ENCODE results near the gene TUBB8. TPM values are rescaled to one million over a fixed set of nuclear protein-coding genes. Genes with fewer than 3 reads are reported as not detected.

Gene TUBB8
- total RNA-seq = not detected
- total RNA-seq = 0 to 0.23 reads per million in 2 donors

GRCh38 chr10:48996-49395 lies at the start of gene TUBB8:
Gene TUBB8 (minus strand): TSS chr10:49296. CDS start chr10:49238, 58 bp downstream.
- Mint-ChIP-seq H3K36me3 (ENCODE audit: low read depth) (peaks cover 2% of the 10 kb centered on the region), H3K4me1 (peaks cover 2% of the 10 kb centered on the region), H3K4me3 (no peak within 1 kb of the TSS), H3K27me3 (peaks cover 26% of the 10 kb centered on the region), H3K27ac (no peak within 1 kb of the TSS)
- DNase-seq (no peak), ATAC-seq (no peak)
- H3K9me3 ChIP-seq (ENCODE audit: control insufficient read depth, low read length, poor library complexity, severe bottlenecking) = no peaks in the 10 kb centered on the region

GRCh38 chr10:96466-96865 lies 47.4 kb upstream of the TUBB8 start:
- ATAC-seq (no peak), DNase-seq (no peak)
- H3K27ac Mint-ChIP-seq = no peak overlapping the region
- no peak overlapping the region for H3K4me3 Mint-ChIP-seq
- H3K27me3 Mint-ChIP-seq = no peaks in the 10 kb centered on the region
- no peaks in the 10 kb centered on the region for H3K9me3 ChIP-seq (ENCODE audit: control insufficient read depth, low read length, poor library complexity, severe bottlenecking)
- no peaks in the 10 kb centered on the region for H3K36me3 Mint-ChIP-seq (ENCODE audit: low read depth)
- H3K4me1 Mint-ChIP-seq = no peaks in the 10 kb centered on the region

- Mint-ChIP-seq H3K36me3 (ENCODE audit: low read depth) (no peaks in the 10 kb centered on the region), H3K27ac (no peak overlapping the region), H3K4me3 (no peak overlapping the region), H3K4me1 (no peaks in the 10 kb centered on the region), H3K27me3 (no peaks in the 10 kb centered on the region)
- DNase-seq (no peak), ATAC-seq (no peak)
- no peaks in the 10 kb centered on the region for H3K9me3 ChIP-seq (ENCODE audit: control insufficient read depth, low read length, poor library complexity, severe bottlenecking)
Measured at GRCh38 chr10:95356-96115, 46.4 kb upstream of the TUBB8 start.

- no peak for DNase-seq
- H3K36me3 Mint-ChIP-seq (ENCODE audit: low read depth) = no peaks in the 10 kb centered on the region
- H3K4me1 Mint-ChIP-seq = no peaks in the 10 kb centered on the region
- no peak overlapping the region for H3K4me3 Mint-ChIP-seq
- no peaks in the 10 kb centered on the region for H3K9me3 ChIP-seq (ENCODE audit: control insufficient read depth, low read length, poor library complexity, severe bottlenecking)
- H3K27ac Mint-ChIP-seq = no peak overlapping the region
- H3K27me3 Mint-ChIP-seq = no peaks in the 10 kb centered on the region
- ATAC-seq = no peak
Measured at GRCh38 chr10:94613-95012, 45.5 kb upstream of the TUBB8 start.

- ATAC-seq (no peak), DNase-seq (no peak)
- no peaks in the 10 kb centered on the region for H3K9me3 ChIP-seq (ENCODE audit: control insufficient read depth, low read length, poor library complexity, severe bottlenecking)
- Mint-ChIP-seq H3K4me1 (peaks cover 2% of the 10 kb centered on the region), H3K27ac (no peak overlapping the region), H3K27me3 (no peaks in the 10 kb centered on the region), H3K36me3 (ENCODE audit: low read depth) (no peaks in the 10 kb centered on the region), H3K4me3 (no peak overlapping the region)
Measured at GRCh38 chr10:92846-93245, 43.8 kb upstream of the TUBB8 start.

GRCh38 chr10:92153-92552 lies 43.1 kb upstream of the TUBB8 start:
- Mint-ChIP-seq H3K27me3 (no peaks in the 10 kb centered on the region), H3K27ac (no peak overlapping the region), H3K4me1 (peaks cover 6% of the 10 kb centered on the region), H3K4me3 (no peak overlapping the region), H3K36me3 (ENCODE audit: low read depth) (no peaks in the 10 kb centered on the region)
- no peak for DNase-seq
- ATAC-seq = no peak
- H3K9me3 ChIP-seq (ENCODE audit: control insufficient read depth, low read length, poor library complexity, severe bottlenecking) = no peaks in the 10 kb centered on the region

GRCh38 chr10:91313-91712 lies 42.2 kb upstream of the TUBB8 start:
- no peaks in the 10 kb centered on the region for H3K9me3 ChIP-seq (ENCODE audit: control insufficient read depth, low read length, poor library complexity, severe bottlenecking)
- H3K36me3 Mint-ChIP-seq (ENCODE audit: low read depth) = no peaks in the 10 kb centered on the region
- no peaks in the 10 kb centered on the region for H3K27me3 Mint-ChIP-seq
- H3K4me1 Mint-ChIP-seq = peaks cover 7% of the 10 kb centered on the region
- H3K27ac Mint-ChIP-seq = no peak overlapping the region
- H3K4me3 Mint-ChIP-seq = no peak overlapping the region
- ATAC-seq = no peak
- no peak for DNase-seq

- Mint-ChIP-seq H3K27ac (no peak overlapping the region), H3K27me3 (no peaks in the 10 kb centered on the region), H3K36me3 (ENCODE audit: low read depth) (no peaks in the 10 kb centered on the region), H3K4me1 (peaks cover 7% of the 10 kb centered on the region), H3K4me3 (no peak overlapping the region)
- no peak for DNase-seq
- no peaks in the 10 kb centered on the region for H3K9me3 ChIP-seq (ENCODE audit: control insufficient read depth, low read length, poor library complexity, severe bottlenecking)
- ATAC-seq = no peak
Measured at GRCh38 chr10:90161-90560, 41.1 kb upstream of the TUBB8 start.

- Mint-ChIP-seq H3K36me3 (ENCODE audit: low read depth) (no peaks in the 10 kb centered on the region), H3K27ac (no peak overlapping the region), H3K4me3 (no peak overlapping the region), H3K27me3 (no peaks in the 10 kb centered on the region), H3K4me1 (peaks cover 7% of the 10 kb centered on the region)
- no peak for DNase-seq
- no peak for ATAC-seq
- H3K9me3 ChIP-seq (ENCODE audit: control insufficient read depth, low read length, poor library complexity, severe bottlenecking) = no peaks in the 10 kb centered on the region
Measured at GRCh38 chr10:89248-89647, 40.2 kb upstream of the TUBB8 start.

- no peaks in the 10 kb centered on the region for H3K9me3 ChIP-seq (ENCODE audit: control insufficient read depth, low read length, poor library complexity, severe bottlenecking)
- Mint-ChIP-seq H3K4me1 (peaks cover 8% of the 10 kb centered on the region), H3K4me3 (no peak overlapping the region), H3K36me3 (ENCODE audit: low read depth) (peaks cover under 1% of the 10 kb centered on the region), H3K27me3 (peaks cover 5% of the 10 kb centered on the region), H3K27ac (peak overlapping the region; percentile 60)
- no peak for DNase-seq
- ATAC-seq = no peak
Measured at GRCh38 chr10:88253-88652, 39.2 kb upstream of the TUBB8 start.

- DNase-seq = no peak
- peak overlapping the region; percentile 60 for H3K27ac Mint-ChIP-seq
Measured at GRCh38 chr10:87177-88080, 38.3 kb upstream of the TUBB8 start.

GRCh38 chr10:86031-86430 lies 36.9 kb upstream of the TUBB8 start:
- H3K36me3 Mint-ChIP-seq (ENCODE audit: low read depth) = peaks cover 4% of the 10 kb centered on the region
- no peaks in the 10 kb centered on the region for H3K9me3 ChIP-seq (ENCODE audit: control insufficient read depth, low read length, poor library complexity, severe bottlenecking)
- H3K27ac Mint-ChIP-seq = no peak overlapping the region
- H3K4me1 Mint-ChIP-seq = peaks cover 10% of the 10 kb centered on the region
- no peak for DNase-seq
- peaks cover 17% of the 10 kb centered on the region for H3K27me3 Mint-ChIP-seq
- no peak for ATAC-seq
- no peak overlapping the region for H3K4me3 Mint-ChIP-seq

More at GRCh38 chr10:87177-88080, 38.3 kb upstream of the TUBB8 start:
- peaks cover 10% of the 10 kb centered on the region for H3K4me1 Mint-ChIP-seq
- no peaks in the 10 kb centered on the region for H3K9me3 ChIP-seq (ENCODE audit: control insufficient read depth, low read length, poor library complexity, severe bottlenecking)
- H3K27me3 Mint-ChIP-seq = peaks cover 10% of the 10 kb centered on the region
- H3K4me3 Mint-ChIP-seq = peak overlapping the region; percentile 74
- H3K36me3 Mint-ChIP-seq (ENCODE audit: low read depth) = peaks cover 2% of the 10 kb centered on the region
- ATAC-seq = peak; percentile 73

GRCh38 chr10:85044-85443 lies 35.9 kb upstream of the TUBB8 start:
- H3K36me3 Mint-ChIP-seq (ENCODE audit: low read depth) = peaks cover 4% of the 10 kb centered on the region
- H3K9me3 ChIP-seq (ENCODE audit: control insufficient read depth, low read length, poor library complexity, severe bottlenecking) = no peaks in the 10 kb centered on the region
- DNase-seq = no peak
- H3K4me3 Mint-ChIP-seq = no peak overlapping the region
- ATAC-seq = no peak
- H3K27me3 Mint-ChIP-seq = peaks cover 18% of the 10 kb centered on the region
- H3K27ac Mint-ChIP-seq = peak overlapping the region; percentile 77
- H3K4me1 Mint-ChIP-seq = peaks cover 10% of the 10 kb centered on the region
